H9 (cell line): Measurements from ENCODE around the gene SVEP1. TPM values are rescaled to one million over a fixed set of nuclear protein-coding genes. Genes with fewer than 3 reads are reported as not detected.

Experiments
- DNase-seq: peaks from one replicate; pipeline ENCODE4 v3.0.0-alpha.2; 2017
- H2AFZ ChIP-seq: one replicate; pipeline ENCODE4 v1.6.1; 2013; ENCODE audit warnings: mild to moderate bottlenecking, low read length, control low read depth, moderate library complexity
- H2AK5ac ChIP-seq: 2 replicates; pipeline ENCODE4 v1.6.1; 2013; ENCODE audit warnings: low read length, control low read depth, mixed read lengths; ENCODE audit not compliant: insufficient read length
- H2BK120ac ChIP-seq: one replicate; pipeline ENCODE4 v1.6.1; 2013; ENCODE audit warnings: low read depth, mild to moderate bottlenecking, low read length, control low read depth, inconsistent platforms; ENCODE audit not compliant: poor library complexity, severe bottlenecking
- H2BK12ac ChIP-seq: 2 replicates; pipeline ENCODE4 v1.6.1; 2013; ENCODE audit warnings: low read length, control low read depth, mixed read lengths, low read depth; ENCODE audit not compliant: insufficient read length
- H2BK15ac ChIP-seq: 2 replicates; pipeline ENCODE4 v1.6.1; 2013; ENCODE audit warnings: low read depth, low read length, control low read depth
- H2BK20ac ChIP-seq: one replicate; pipeline ENCODE4 v1.6.1; 2013; ENCODE audit warnings: low read depth, mild to moderate bottlenecking, low read length, control low read depth, inconsistent platforms; ENCODE audit not compliant: poor library complexity, severe bottlenecking
- H2BK5ac ChIP-seq: 2 replicates; pipeline ENCODE4 v1.6.1; 2013; ENCODE audit warnings: low read length, control low read depth, mixed read lengths; ENCODE audit not compliant: insufficient read length
- H3K14ac ChIP-seq: 2 replicates; pipeline ENCODE4 v1.6.1; 2013; ENCODE audit warnings: low read length, control low read depth; ENCODE audit not compliant: insufficient read depth
- H3K18ac ChIP-seq: 2 replicates; pipeline ENCODE4 v1.6.1; 2013; ENCODE audit warnings: low read depth, mild to moderate bottlenecking, mixed read lengths, low read length, control low read depth; ENCODE audit not compliant: insufficient read length
- H3K23ac ChIP-seq: 2 replicates; pipeline ENCODE4 v1.6.1; 2013; ENCODE audit warnings: low read length, control low read depth, mixed read lengths, low read depth; ENCODE audit not compliant: insufficient read length
- H3K23me2 ChIP-seq: 2 replicates; pipeline ENCODE4 v1.6.1; 2013; ENCODE audit warnings: low read depth, mild to moderate bottlenecking, mixed read lengths, low read length, control low read depth; ENCODE audit not compliant: insufficient read length, poor library complexity, severe bottlenecking
- H3K27ac ChIP-seq: 2 replicates; pipeline ENCODE4 v1.5.1; 2013; ENCODE audit warnings: low read length, control low read depth, mixed read lengths, low read depth; ENCODE audit not compliant: insufficient read length
- H3K27me3 ChIP-seq: 2 replicates; pipeline ENCODE4 v1.6.1; 2013; ENCODE audit warnings: low read length, control low read depth, inconsistent platforms; ENCODE audit not compliant: insufficient read depth
- H3K4ac ChIP-seq: 2 replicates; pipeline ENCODE4 v1.6.1; 2013; ENCODE audit warnings: low read depth, mild to moderate bottlenecking, control low read depth, inconsistent platforms, low read length, moderate library complexity
- H3K4me1 ChIP-seq: 2 replicates; pipeline ENCODE4 v1.6.1; 2013; ENCODE audit warnings: low read length, control low read depth, inconsistent platforms; ENCODE audit not compliant: insufficient read depth
- H3K4me2 ChIP-seq: 2 replicates; pipeline ENCODE4 v1.6.1; 2013; ENCODE audit warnings: low read length, control low read depth, mixed read lengths; ENCODE audit not compliant: insufficient read length, insufficient read depth
- H3K56ac ChIP-seq: 2 replicates; pipeline ENCODE4 v1.6.1; 2013; ENCODE audit warnings: low read depth, mild to moderate bottlenecking, mixed read lengths, low read length, control low read depth; ENCODE audit not compliant: insufficient read length
- H3K79me1 ChIP-seq: 2 replicates; pipeline ENCODE4 v1.6.1; 2013; ENCODE audit warnings: low read depth, mild to moderate bottlenecking, moderate library complexity, low read length, control low read depth, inconsistent platforms; ENCODE audit not compliant: insufficient read depth, poor library complexity, severe bottlenecking
- H3K79me2 ChIP-seq: 2 replicates; pipeline ENCODE4 v1.6.1; 2013; ENCODE audit warnings: low read length, control low read depth, inconsistent platforms; ENCODE audit not compliant: insufficient read depth
- H3K9ac ChIP-seq: 2 replicates; pipeline ENCODE4 v1.6.1; 2013; ENCODE audit warnings: low read length, control low read depth, mixed read lengths; ENCODE audit not compliant: insufficient read length; ENCODE audit errors: extremely low read depth
- H3K9me3 ChIP-seq: one replicate; pipeline ENCODE4 v1.6.1; 2013; ENCODE audit warnings: low read depth, low read length, inconsistent platforms; ENCODE audit not compliant: control insufficient read depth
- H3T11ph ChIP-seq: one replicate; pipeline ENCODE4 v1.6.1; 2013; ENCODE audit warnings: mild to moderate bottlenecking, low read length, control low read depth, inconsistent platforms
- H4K20me1 ChIP-seq: one replicate; pipeline ENCODE4 v1.6.1; 2013; ENCODE audit not compliant: control insufficient read depth, insufficient read length, insufficient read depth
- H4K5ac ChIP-seq: 2 replicates; pipeline ENCODE4 v1.6.1; 2013; ENCODE audit warnings: low read depth, mild to moderate bottlenecking, mixed read lengths, low read length, control low read depth; ENCODE audit not compliant: insufficient read length
- H4K8ac ChIP-seq: replicated peaks from 2 replicates; pipeline ENCODE4 v1.6.1; 2013; ENCODE audit warnings: low read length, control low read depth, mixed read lengths, low read depth; ENCODE audit not compliant: insufficient read length
- H4K91ac ChIP-seq: 2 replicates; pipeline ENCODE4 v1.6.1; 2013; ENCODE audit warnings: low read depth, mild to moderate bottlenecking, moderate library complexity, mixed read lengths, low read length, control low read depth; ENCODE audit not compliant: insufficient read length
- H3K27ac Mint-ChIP-seq, 3 experiments: 2 replicates in 2 of 3; 3 replicates in 1 of 3; pipeline ENCODE4 v1.8.0; 2020 to 2021; ENCODE audit warnings: mixed read lengths in 3 of 3, mild to moderate bottlenecking in 1 of 3, moderate library complexity in 1 of 3
- H3K27me3 Mint-ChIP-seq: 2 replicates; pipeline ENCODE4 v1.8.0; 2021; ENCODE audit warnings: low read depth, mild to moderate bottlenecking, moderate library complexity, mixed read lengths
- H3K36me3 Mint-ChIP-seq, 3 experiments: 2 replicates in 2 of 3; 3 replicates in 1 of 3; pipeline ENCODE4 v1.8.0; 2020 to 2021; ENCODE audit warnings: low read depth in 3 of 3, mixed read lengths in 3 of 3; ENCODE audit not compliant: insufficient read depth in 1 of 3
- H3K4me1 Mint-ChIP-seq, 2 experiments: 2 replicates each; pipeline ENCODE4 v1.8.0; 2020; ENCODE audit warnings: mixed read lengths in 2 of 2
- H3K4me3 Mint-ChIP-seq, 2 experiments: 2 replicates in 1 of 2; 3 replicates in 1 of 2; pipeline ENCODE4 v1.8.0; 2020 to 2021; ENCODE audit warnings: mild to moderate bottlenecking in 2 of 2, mixed read lengths in 2 of 2, moderate library complexity in 1 of 2
- H3K9me3 Mint-ChIP-seq, 2 experiments: 2 replicates in 1 of 2; 3 replicates in 1 of 2; pipeline ENCODE4 v1.8.0; 2020; ENCODE audit warnings: mild to moderate bottlenecking in 2 of 2, mixed read lengths in 2 of 2, moderate library complexity in 1 of 2
- CTCF ChIP-seq: fragments of 200-600 bp; sonication (generic); conservative IDR thresholded peaks from 3 replicates; pipeline ENCODE4 v1.8.0; 2021; ENCODE audit warnings: antibody characterized with exemption, mild to moderate bottlenecking
- WGBS: extraction: QIAGEN DNeasy Blood & Tissue Kit; methylation state at CpG from one replicate; pipeline ENCODE4 v1.1.7; 2013; ENCODE audit warnings: missing lambda C conversion rate, low lambda C conversion rate, mixed read lengths; ENCODE audit not compliant: insufficient read length; ENCODE audit errors: extremely low coverage; 5-methylcytosine and 5-hydroxymethylcytosine counted together
- total RNA-seq: library from RNA; stranded (reverse); gene quantifications from 2 replicates; pipeline ENCODE4 v1.2.1, GENCODE V29; 2021

The SVEP1 gene
- total RNA-seq, 1 experiment from 2014 or later = 0.17 TPM

GRCh38 chr9:110356639-110357395, 222.7 kb downstream of the SVEP1 start:
- Histone ChIP-seq H3K23me2 (no peaks in the 10 kb centered on the region), H2BK15ac (no peak overlapping the region), H3T11ph (no peak overlapping the region), H2AFZ (no peak overlapping the region), H3K9ac (no peak overlapping the region), H2BK20ac (no peak overlapping the region), H4K5ac (no peak overlapping the region), H3K27me3 (no peaks in the 10 kb centered on the region), H2AK5ac (no peak overlapping the region), H3K23ac (no peak overlapping the region), H3K9me3 (no peaks in the 10 kb centered on the region), H3K79me1 (no peaks in the 10 kb centered on the region), H3K14ac (no peak overlapping the region), H2BK120ac (no peak overlapping the region), H3K4ac (no peak overlapping the region), H4K8ac (no peak overlapping the region), H3K4me2 (no peak overlapping the region), H4K91ac (no peak overlapping the region), H3K56ac (no peak overlapping the region), H2BK5ac (no peak overlapping the region), H3K79me2 (no peaks in the 10 kb centered on the region), H3K4me1 (no peaks in the 10 kb centered on the region), H3K18ac (no peak overlapping the region), H2BK12ac (no peak overlapping the region), H3K27ac (no peak overlapping the region), H4K20me1 (no peaks in the 10 kb centered on the region)
- DNase-seq = no peak
- Mint-ChIP-seq H3K36me3 (no peaks in the 10 kb centered on the region), H3K27me3 (no peaks in the 10 kb centered on the region; the same call in 1 of the 2 replicates), H3K9me3 (no peaks in the 10 kb centered on the region; a peak in 1 of 5 replicates), H3K4me3 (no peak overlapping the region), H3K4me1 (no peaks in the 10 kb centered on the region), H3K27ac (no peak overlapping the region)
- TF ChIP-seq CTCF = no peak
- no CpG with 5 or more reads among the region's 4 CpGs for WGBS
